ENCODE measurements around the gene PAX1. TPM values are rescaled to one million over a fixed set of nuclear protein-coding genes. Genes with fewer than 3 reads are reported as not detected.

Gene PAX1
- total and polyA plus RNA-seq, 11 donors: 0.44 TPM; not detected in 10

DNA sequence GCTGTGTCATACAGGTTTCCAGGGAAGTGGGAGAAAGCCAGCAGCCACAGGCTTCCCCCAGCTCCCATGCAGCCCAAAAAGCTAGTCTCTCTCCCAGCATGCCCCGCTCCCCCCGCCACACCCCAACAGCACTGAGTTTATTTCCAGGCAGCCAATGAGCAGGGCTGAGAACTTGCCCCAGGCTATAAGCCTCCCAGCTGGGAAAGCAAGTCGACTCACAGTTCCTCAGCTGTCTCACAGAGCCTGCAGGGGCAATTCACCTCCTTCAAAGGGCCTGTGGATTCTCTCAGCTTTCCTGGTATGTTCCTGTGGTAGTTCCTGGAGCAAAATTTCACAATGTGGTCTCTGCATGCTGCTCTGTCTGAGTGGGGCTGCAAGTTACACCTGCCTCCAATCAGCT, 34.2 kb downstream of the PAX1 start:
- no peak overlapping the region for H3K4me3 ChIP-seq
- peaks cover 0 to 6% (median 0%) of the 10 kb centered on the region in 9 donors for H3K27me3 ChIP-seq
- 53 to 71% (median 66%) methylated on average over 2 to 3 of the region's 3 CpGs for WGBS, 4 donors
- ATAC-seq: no peak
- no peak for DNase-seq
- H3K9me3 ChIP-seq: peaks cover 0 to 14% (median under 1%) of the 10 kb centered on the region in 12 donors
- no peaks in the 10 kb centered on the region for H3K36me3 ChIP-seq
- intact Hi-C loops (cut with DNase I): no loop called here
- H3K4me1 ChIP-seq: no peaks in the 10 kb centered on the region
- no peak for TF ChIP-seq POLR2A (IDR thresholded peaks at IDR 0.05)
- TF ChIP-seq, protein P1, sequence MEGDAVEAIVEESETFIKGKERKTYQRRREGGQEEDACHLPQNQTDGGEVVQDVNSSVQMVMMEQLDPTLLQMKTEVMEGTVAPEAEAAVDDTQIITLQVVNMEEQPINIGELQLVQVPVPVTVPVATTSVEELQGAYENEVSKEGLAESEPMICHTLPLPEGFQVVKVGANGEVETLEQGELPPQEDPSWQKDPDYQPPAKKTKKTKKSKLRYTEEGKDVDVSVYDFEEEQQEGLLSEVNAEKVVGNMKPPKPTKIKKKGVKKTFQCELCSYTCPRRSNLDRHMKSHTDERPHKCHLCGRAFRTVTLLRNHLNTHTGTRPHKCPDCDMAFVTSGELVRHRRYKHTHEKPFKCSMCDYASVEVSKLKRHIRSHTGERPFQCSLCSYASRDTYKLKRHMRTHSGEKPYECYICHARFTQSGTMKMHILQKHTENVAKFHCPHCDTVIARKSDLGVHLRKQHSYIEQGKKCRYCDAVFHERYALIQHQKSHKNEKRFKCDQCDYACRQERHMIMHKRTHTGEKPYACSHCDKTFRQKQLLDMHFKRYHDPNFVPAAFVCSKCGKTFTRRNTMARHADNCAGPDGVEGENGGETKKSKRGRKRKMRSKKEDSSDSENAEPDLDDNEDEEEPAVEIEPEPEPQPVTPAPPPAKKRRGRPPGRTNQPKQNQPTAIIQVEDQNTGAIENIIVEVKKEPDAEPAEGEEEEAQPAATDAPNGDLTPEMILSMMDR (IDR thresholded peaks at IDR 0.05): no peak
- H3K27ac ChIP-seq: no peak overlapping the region

DNA sequence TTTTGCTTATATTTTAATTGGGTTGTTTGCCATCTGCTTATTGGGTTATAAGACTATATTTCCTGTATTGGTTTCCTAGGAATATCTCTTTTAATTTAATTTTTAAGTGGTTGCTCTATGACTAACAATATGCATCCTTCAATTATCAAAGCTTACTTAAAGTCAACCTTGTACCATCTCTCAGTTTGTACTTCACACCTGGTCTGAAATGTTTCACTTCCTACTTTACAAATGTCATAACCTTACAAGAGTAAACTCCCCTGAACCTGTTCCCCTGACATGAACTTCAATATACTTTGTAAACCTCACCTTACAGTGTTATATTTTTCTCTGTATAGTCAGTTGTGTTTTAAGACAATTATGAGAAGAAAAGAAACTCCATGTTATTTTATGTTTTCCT, 35.8 kb downstream of the PAX1 start:
- no peak for ATAC-seq
- H3K4me3 ChIP-seq: no peak overlapping the region
- TF ChIP-seq, protein P1 (IDR thresholded peaks at IDR 0.05): no peak
- no peak for TF ChIP-seq POLR2A (IDR thresholded peaks at IDR 0.05)
- H3K9me3 ChIP-seq: peaks cover 0 to 11% (median 0%) of the 10 kb centered on the region in 12 donors
- peaks cover 0 to 6% (median 0%) of the 10 kb centered on the region in 9 donors for H3K27me3 ChIP-seq
- H3K36me3 ChIP-seq: no peaks in the 10 kb centered on the region
- intact Hi-C loops (cut with DNase I): no loop called here
- DNase-seq: no peak
- no peaks in the 10 kb centered on the region for H3K4me1 ChIP-seq
- H3K27ac ChIP-seq: no peak overlapping the region

DNA sequence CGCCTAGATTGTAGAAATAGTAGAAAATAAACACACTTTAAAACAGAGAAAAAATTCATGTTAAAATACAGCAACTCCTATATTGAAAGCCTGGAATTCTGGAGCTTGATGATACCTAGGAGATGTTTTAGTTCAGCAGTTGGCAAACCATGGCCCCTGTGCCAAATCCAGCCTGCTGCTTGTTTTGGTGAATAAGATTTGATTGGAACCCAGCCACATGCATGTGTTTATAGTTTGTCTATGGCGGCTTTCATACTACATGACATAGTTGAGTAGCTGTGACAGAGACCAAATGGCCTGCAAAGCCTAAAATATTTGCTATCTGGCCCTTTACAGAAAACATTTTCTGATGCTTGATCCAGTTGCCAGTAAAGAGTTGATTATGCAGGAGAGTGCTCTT, 57.2 kb downstream of the PAX1 start:
- DNase-seq: no peak
- Histone ChIP-seq H3K27me3 (peaks cover 0 to 8% (median 2%) of the 10 kb centered on the region in 9 donors), H3K4me1 (no peaks in the 10 kb centered on the region), H3K36me3 (no peaks in the 10 kb centered on the region), H3K27ac (no peak overlapping the region), H3K4me3 (no peak overlapping the region), H3K9me3 (peaks cover 0 to 10% (median 0%) of the 10 kb centered on the region in 12 donors)
- no peak for ATAC-seq
- TF ChIP-seq, protein P1 (IDR thresholded peaks at IDR 0.05): no peak
- TF ChIP-seq POLR2A (IDR thresholded peaks at IDR 0.05): no peak
- 67 to 89% (median 86%) methylated on average over 2 of the region's 2 CpGs for WGBS, 4 donors
- intact Hi-C loops (cut with DNase I): no loop called here

DNA sequence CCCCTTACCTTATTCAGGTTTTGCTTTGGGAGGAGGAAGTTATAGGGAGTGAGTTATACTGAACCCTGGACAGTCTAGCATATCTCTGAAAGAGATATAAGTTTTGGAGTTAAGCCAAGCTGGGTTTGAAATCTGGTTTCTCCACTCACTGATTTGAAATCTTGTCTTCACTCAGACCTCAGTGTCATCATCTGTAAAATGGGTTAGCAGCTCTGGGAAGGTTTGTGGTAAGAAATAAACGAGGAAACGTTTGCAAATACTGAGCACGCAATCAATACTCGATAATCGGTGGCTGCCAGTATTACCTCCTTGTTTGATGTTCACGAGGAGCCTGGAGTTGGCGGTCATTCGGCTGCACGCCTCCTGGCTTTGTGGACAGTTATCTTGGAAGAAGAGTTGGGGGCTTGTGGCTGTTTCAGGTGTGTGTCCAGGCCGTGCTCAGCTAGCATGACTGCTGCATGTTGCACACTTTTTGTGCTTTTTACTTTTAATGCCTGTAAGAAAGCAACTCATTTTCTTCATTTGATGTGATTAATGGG, 61.8 kb downstream of the PAX1 start:
- Histone ChIP-seq H3K4me1 (no peaks in the 10 kb centered on the region), H3K27me3 (peaks cover 0 to 16% (median 4%) of the 10 kb centered on the region in 9 donors), H3K27ac (no peak overlapping the region), H3K4me3 (no peak overlapping the region), H3K36me3 (no peaks in the 10 kb centered on the region), H3K9me3 (peaks cover 0 to 5% (median 0%) of the 10 kb centered on the region in 12 donors)
- intact Hi-C loops (cut with DNase I): no loop called here
- TF ChIP-seq, protein P1 (IDR thresholded peaks at IDR 0.05): no peak
- TF ChIP-seq POLR2A (IDR thresholded peaks at IDR 0.05): no peak
- ATAC-seq: no peak
- 64 to 72% (median 71%) methylated on average over 10 of the region's 10 CpGs for WGBS, 4 donors
- DNase-seq: no peak
